Neural crest cell (in vitro differentiated cells): ENCODE data around the gene ATP6AP2. TPM values are rescaled to one million over a fixed set of nuclear protein-coding genes. Genes with fewer than 3 reads are reported as not detected.
A peak's percentile ranks its signal among the peaks of the same experiment; 100 is the strongest.

ENCODE experiments used
- DNase-seq: peaks from one replicate; pipeline ENCODE4 v3.0.0; 2021; ENCODE audit warnings: low read depth, mixed read lengths, low spot score
- H3K27ac Mint-ChIP-seq: one replicate; pipeline ENCODE4 v1.8.0; 2021; ENCODE audit warnings: mild to moderate bottlenecking, mixed read lengths; ENCODE audit not compliant: unreplicated experiment
- H3K27me3 Mint-ChIP-seq: 2 replicates; pipeline ENCODE4 v1.8.0; 2021; ENCODE audit warnings: low read depth, mild to moderate bottlenecking, mixed read lengths
- H3K36me3 Mint-ChIP-seq: 2 replicates; pipeline ENCODE4 v1.8.0; 2021; ENCODE audit warnings: low read depth, mild to moderate bottlenecking, mixed read lengths
- H3K4me1 Mint-ChIP-seq: 2 replicates; pipeline ENCODE4 v1.8.0; 2021; ENCODE audit warnings: mixed read lengths
- H3K4me3 Mint-ChIP-seq: one replicate; pipeline ENCODE4 v1.8.0; 2021; ENCODE audit warnings: mild to moderate bottlenecking, mixed read lengths
- H3K9me3 Mint-ChIP-seq: 2 replicates; pipeline ENCODE4 v1.8.0; 2021; ENCODE audit warnings: mixed read lengths
- CTCF ChIP-seq: fragments of 200-600 bp; sonication (generic); conservative IDR thresholded peaks from 2 replicates; pipeline ENCODE4 v1.5.0; 2021; ENCODE audit warnings: antibody characterized with exemption, mild to moderate bottlenecking
- long read RNA-seq: library from polyadenylated mRNA; unstranded; transcript quantifications from one replicate; pipeline ENCODE4 v2.0.0, GENCODE V29; 2020
- total RNA-seq: library from RNA; stranded (reverse); gene quantifications from 2 replicates; pipeline ENCODE4 v1.2.1, GENCODE V29; 2021

ATP6AP2 gene, protein sequence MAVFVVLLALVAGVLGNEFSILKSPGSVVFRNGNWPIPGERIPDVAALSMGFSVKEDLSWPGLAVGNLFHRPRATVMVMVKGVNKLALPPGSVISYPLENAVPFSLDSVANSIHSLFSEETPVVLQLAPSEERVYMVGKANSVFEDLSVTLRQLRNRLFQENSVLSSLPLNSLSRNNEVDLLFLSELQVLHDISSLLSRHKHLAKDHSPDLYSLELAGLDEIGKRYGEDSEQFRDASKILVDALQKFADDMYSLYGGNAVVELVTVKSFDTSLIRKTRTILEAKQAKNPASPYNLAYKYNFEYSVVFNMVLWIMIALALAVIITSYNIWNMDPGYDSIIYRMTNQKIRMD
- 46.7 and 49.6 TPM in 2 replicates for total RNA-seq
- long read RNA-seq, transcript ATP6AP2-224 (8 exons, 1,929 nt): minor isoform, 11 of 329 reads
- long read RNA-seq, transcript ATP6AP2-217 (9 exons, 2,337 nt): major isoform, 301 of 329 reads
- long read RNA-seq, partial matches to known transcripts: 3 of 329 reads
- long read RNA-seq, other reads (novel, unspliced or antisense): 2 of 329 reads

GRCh38 chrX:40580537-40581335 is at the start of gene ATP6AP2:
Gene ATP6AP2 (plus strand): TSS chrX:40580970. CDS start chrX:40581066, 96 bp downstream.
- Mint-ChIP-seq H3K9me3 (no peaks in the 10 kb centered on the region), H3K4me3 (peak within 1 kb of the TSS; percentile 93), H3K27ac (peak within 1 kb of the TSS; percentile 88), H3K36me3 (no peaks in the 10 kb centered on the region), H3K4me1 (peaks cover 10% of the 10 kb centered on the region), H3K27me3 (no peaks in the 10 kb centered on the region)
- no peak for TF ChIP-seq CTCF
- peak; percentile 76 for DNase-seq

DNA sequence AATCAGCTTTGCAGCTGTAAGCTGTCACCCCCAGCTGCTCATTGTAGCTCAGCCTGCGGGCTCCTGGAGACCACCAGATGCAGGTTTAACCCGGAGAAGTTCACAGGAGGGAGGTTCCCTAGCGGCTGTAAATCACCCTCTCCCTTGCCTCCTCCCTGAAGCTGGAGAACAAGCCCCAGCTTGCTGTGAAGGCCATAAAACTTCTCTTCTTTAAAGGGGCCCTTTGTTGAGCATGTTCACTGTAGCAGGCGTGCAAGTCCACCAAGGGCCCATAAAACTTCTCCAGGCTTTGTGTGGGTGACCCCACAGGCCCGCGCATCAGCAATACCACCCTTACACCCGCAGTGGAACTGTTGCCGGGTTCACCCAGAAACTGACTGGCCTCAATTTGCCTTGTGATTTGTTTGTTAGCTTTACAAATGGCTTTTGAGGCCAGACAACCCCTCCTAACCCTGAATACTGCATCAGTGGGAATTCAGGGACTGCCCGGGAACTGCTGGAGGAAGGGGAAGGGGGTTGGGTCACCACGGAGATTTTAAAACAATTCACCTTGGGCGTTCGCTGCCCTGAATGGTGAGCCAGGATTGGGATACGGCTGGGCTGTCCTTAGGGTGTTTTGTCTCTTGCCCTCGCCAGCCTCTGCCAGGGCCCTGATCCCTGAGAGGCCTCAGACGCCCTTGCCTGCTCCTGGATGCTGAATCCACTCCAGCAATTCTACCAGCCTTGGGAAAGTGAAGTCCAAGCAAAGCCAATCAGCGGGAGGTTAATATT is 49.5 kb upstream of the ATP6AP2 start:
- Mint-ChIP-seq H3K36me3 (no peaks in the 10 kb centered on the region), H3K27me3 (no peaks in the 10 kb centered on the region), H3K9me3 (peaks cover 4% of the 10 kb centered on the region), H3K4me1 (peaks cover 15% of the 10 kb centered on the region), H3K27ac (no peak overlapping the region), H3K4me3 (peak overlapping the region; percentile 55)
- no peak for DNase-seq
- TF ChIP-seq CTCF: no peak

DNA sequence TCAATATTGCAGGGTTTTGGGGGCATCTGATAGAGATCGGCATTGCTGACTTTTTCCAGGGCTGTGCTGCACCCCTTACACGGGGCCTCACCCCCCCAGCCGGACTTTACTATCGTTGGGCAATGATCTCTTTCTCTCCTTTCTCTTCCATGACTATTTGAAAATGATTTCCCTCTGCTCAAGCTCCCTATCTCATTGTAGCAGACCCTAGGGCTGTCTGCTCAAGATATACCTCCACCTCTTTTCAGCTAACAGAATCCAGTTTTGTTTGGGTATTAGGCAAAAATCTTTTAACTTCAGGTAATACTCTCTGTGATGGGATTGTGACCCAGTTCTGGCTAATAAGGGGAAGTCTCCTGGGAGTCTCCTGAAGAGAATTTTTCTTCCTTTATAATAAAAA is 43.5 kb upstream of the ATP6AP2 start:
- no peak overlapping the region for H3K27ac Mint-ChIP-seq
- peaks cover 8% of the 10 kb centered on the region for H3K27me3 Mint-ChIP-seq
- no peak for DNase-seq
- H3K4me1 Mint-ChIP-seq: peaks cover 8% of the 10 kb centered on the region
- H3K4me3 Mint-ChIP-seq: no peak overlapping the region
- TF ChIP-seq CTCF: no peak
- H3K36me3 Mint-ChIP-seq: no peaks in the 10 kb centered on the region
- H3K9me3 Mint-ChIP-seq: peaks cover 2% of the 10 kb centered on the region

- Mint-ChIP-seq H3K4me3 (no peak overlapping the region), H3K27me3 (peaks cover 8% of the 10 kb centered on the region), H3K4me1 (peaks cover 8% of the 10 kb centered on the region), H3K27ac (no peak overlapping the region), H3K36me3 (no peaks in the 10 kb centered on the region), H3K9me3 (peaks cover 2% of the 10 kb centered on the region)
- no peak for DNase-seq
- TF ChIP-seq CTCF: no peak
These were observed 42.4 kb upstream of the ATP6AP2 start for GRCh38 chrX:40538406-40538805.
